WTC11 (cell line): Measurements from ENCODE around the gene TGFBR2. TPM values are rescaled to one million over a fixed set of nuclear protein-coding genes. Genes with fewer than 3 reads are reported as not detected.
A peak's percentile ranks its signal among the peaks of the same experiment; 100 is the strongest.

Experiments
- ATAC-seq: fragments of 200-7000 bp; cut with Tn5 transposase; 2 replicates; pipeline ENCODE4 v1.10.0; 2021; ENCODE audit warnings: mild to moderate bottlenecking, moderate library complexity
- CTCF ChIA-PET: fragments of 300-600 bp; sonication (Branson Sonifier 250); formaldehyde crosslinking; loops from one replicate; lab custom pipeline; 2021; ENCODE audit warnings: antibody characterized with exemption; lab: Charles Lee
- POLR2A ChIA-PET: fragments of 350-600 bp; sonication (Branson Sonifier 250); formaldehyde crosslinking; loops from one replicate; lab custom pipeline; 2021; ENCODE audit warnings: antibody characterized with exemption; lab: Charles Lee
- DNase-seq: peaks from one replicate; pipeline ENCODE4 v3.0.0; 2021; ENCODE audit warnings: low spot score
- H3K27ac Mint-ChIP-seq: 2 replicates; pipeline ENCODE4 v1.8.0; 2021; ENCODE audit warnings: mixed read lengths
- H3K27me3 Mint-ChIP-seq: 2 replicates; pipeline ENCODE4 v1.8.0; 2021; ENCODE audit warnings: low read depth, mild to moderate bottlenecking, moderate library complexity, mixed read lengths
- H3K36me3 Mint-ChIP-seq: 2 replicates; pipeline ENCODE4 v1.8.0; 2021; ENCODE audit warnings: mixed read lengths
- H3K4me1 Mint-ChIP-seq: 2 replicates; pipeline ENCODE4 v1.8.0; 2022; ENCODE audit warnings: mixed read lengths
- H3K4me3 Mint-ChIP-seq: 2 replicates; pipeline ENCODE4 v1.8.0; 2021; ENCODE audit warnings: mild to moderate bottlenecking, moderate library complexity, mixed read lengths
- H3K9me3 Mint-ChIP-seq: 2 replicates; pipeline ENCODE4 v1.8.0; 2021; ENCODE audit warnings: mixed read lengths
- GTF2I ChIP-seq: fragments of 250-450 bp; sonication (Bioruptor Pico); conservative IDR thresholded peaks from 2 replicates; pipeline ENCODE4 v1.4.0; 2021; ENCODE audit warnings: mild to moderate bottlenecking
- IRF2 ChIP-seq: sonication (generic); formaldehyde crosslinking; IDR thresholded peaks from 2 replicates; pipeline ENCODE4 v1.8.0; 2022; ENCODE audit warnings: low read depth, missing genetic modification reagents, borderline replicate concordance
- JAZF1 ChIP-seq: fragments of 250-450 bp; sonication (Bioruptor Pico); IDR thresholded peaks from 2 replicates; pipeline ENCODE4 v1.9.0; 2021; ENCODE audit warnings: moderate library complexity, mild to moderate bottlenecking, inconsistent platforms
- NR1H2 ChIP-seq: sonication (generic); formaldehyde crosslinking; IDR thresholded peaks from 2 replicates; pipeline ENCODE4 v1.9.0; 2021; ENCODE audit warnings: mild to moderate bottlenecking, moderate library complexity, missing genetic modification reagents
- RELA ChIP-seq: sonication (generic); formaldehyde crosslinking; IDR thresholded peaks from 2 replicates; pipeline ENCODE4 v1.8.1; 2022; ENCODE audit warnings: missing genetic modification reagents, mild to moderate bottlenecking, borderline replicate concordance
- RORB ChIP-seq: fragments of 250-450 bp; sonication (Bioruptor Pico); IDR thresholded peaks from 2 replicates; pipeline ENCODE4 v1.9.0; 2021; ENCODE audit warnings: mild to moderate bottlenecking
- SMAD3 ChIP-seq: sonication (generic); formaldehyde crosslinking; IDR thresholded peaks from 2 replicates; pipeline ENCODE4 v1.8.0; 2022; ENCODE audit warnings: missing genetic modification reagents, mild to moderate bottlenecking, borderline replicate concordance
- SP1 ChIP-seq: sonication (generic); formaldehyde crosslinking; conservative IDR thresholded peaks from 2 replicates; pipeline ENCODE4 v1.8.1; 2022; ENCODE audit warnings: missing genetic modification reagents
- TP53 ChIP-seq: sonication (generic); formaldehyde crosslinking; IDR thresholded peaks from 2 replicates; pipeline ENCODE4 v1.8.1; 2023; ENCODE audit warnings: mild to moderate bottlenecking, missing genetic modification reagents
- ZNF263 ChIP-seq: sonication (generic); formaldehyde crosslinking; IDR thresholded peaks from 2 replicates; pipeline ENCODE4 v1.8.1; 2022; ENCODE audit warnings: low read depth, mild to moderate bottlenecking, moderate library complexity, missing genetic modification reagents
- total RNA-seq: library from RNA; stranded (reverse); gene quantifications from 3 replicates; pipeline ENCODE4 v1.2.3, GENCODE V29; 2021
- TF ChIP-seq, protein P1 (sequence below): fragments of 250-450 bp; sonication (Bioruptor Pico); conservative IDR thresholded peaks from 2 replicates; pipeline ENCODE4 v1.9.0; 2021; ENCODE audit warnings: mild to moderate bottlenecking
- TF ChIP-seq, protein P2 (sequence below): sonication (generic); formaldehyde crosslinking; IDR thresholded peaks from 2 replicates; pipeline ENCODE4 v1.8.1; 2023; ENCODE audit warnings: mild to moderate bottlenecking, missing genetic modification reagents, moderate library complexity
- TF ChIP-seq, protein P3 (sequence below): sonication (generic); formaldehyde crosslinking; IDR thresholded peaks from 2 replicates; pipeline ENCODE4 v1.8.1; 2022; ENCODE audit warnings: low read depth, missing genetic modification reagents, borderline replicate concordance
- TF ChIP-seq, protein P4 (sequence below): sonication (generic); formaldehyde crosslinking; conservative IDR thresholded peaks from 2 replicates; pipeline ENCODE4 v1.8.1; 2023; ENCODE audit warnings: mild to moderate bottlenecking, low read depth, missing genetic modification reagents, moderate library complexity

Gene TGFBR2
- total RNA-seq, 1 experiment from 2014 or later, result 9.6 TPM

DNA sequence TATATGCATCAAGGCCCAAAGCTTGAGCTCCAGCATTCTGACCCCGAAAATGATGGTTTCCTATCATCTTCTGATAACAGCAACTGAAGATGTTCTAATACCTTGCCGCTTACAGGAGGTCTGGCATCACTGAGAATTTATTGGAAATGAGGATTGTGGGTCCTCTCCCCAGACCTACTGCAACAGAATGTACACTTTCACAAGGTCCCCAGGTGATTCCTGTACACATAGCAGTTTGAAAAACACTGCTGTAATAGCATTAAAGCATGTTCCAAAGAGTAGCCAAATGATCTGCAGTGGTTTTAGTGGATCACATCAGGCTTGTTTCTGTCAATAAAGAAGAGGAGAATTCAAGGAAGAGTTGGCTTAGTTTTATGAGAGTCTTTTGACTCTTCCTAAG, 11.3 kb downstream of the TGFBR2 start:
- TF ChIP-seq TP53 (CRISPR knock-in tag) (no peak), SP1 (CRISPR knock-in tag) (no peak), ZNF263 (CRISPR knock-in tag) (no peak)
- TF ChIP-seq, all 79 proteins: peak for 0
- Mint-ChIP-seq H3K27me3 (no peaks in the 10 kb centered on the region), H3K4me3 (no peak overlapping the region), H3K27ac (peak overlapping the region; percentile 37; the same call in 1 of the 2 replicates), H3K9me3 (no peaks in the 10 kb centered on the region), H3K4me1 (peaks cover 49% of the 10 kb centered on the region), H3K36me3 (0 out of 2 replicates have a peak, but pooled peaks cover 6% of the 10 kb centered on the region)
- no peak for ATAC-seq
- DNase-seq, result no peak
- CTCF ChIA-PET, result no interaction called here
- POLR2A ChIA-PET, result no interaction called here

DNA sequence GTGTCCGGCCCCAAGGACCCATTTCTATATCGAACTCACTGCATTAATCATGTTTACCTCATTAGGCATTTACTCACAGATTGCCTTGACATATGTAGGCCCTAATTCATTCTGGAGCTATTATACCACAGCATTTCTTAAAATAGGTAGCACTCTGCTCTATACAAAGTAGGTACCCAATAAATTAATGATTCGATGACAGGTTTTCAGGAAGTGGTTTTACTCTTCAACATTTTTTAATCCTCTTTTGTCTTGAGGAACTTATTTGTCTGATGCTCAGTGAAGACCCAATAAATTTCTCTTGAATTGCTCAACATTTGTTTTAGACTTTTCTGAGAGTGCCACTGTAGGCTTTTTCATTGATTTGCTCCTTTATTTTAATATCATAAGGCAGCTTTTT, 12.1 kb downstream of the TGFBR2 start:
- TF ChIP-seq, protein P1, sequence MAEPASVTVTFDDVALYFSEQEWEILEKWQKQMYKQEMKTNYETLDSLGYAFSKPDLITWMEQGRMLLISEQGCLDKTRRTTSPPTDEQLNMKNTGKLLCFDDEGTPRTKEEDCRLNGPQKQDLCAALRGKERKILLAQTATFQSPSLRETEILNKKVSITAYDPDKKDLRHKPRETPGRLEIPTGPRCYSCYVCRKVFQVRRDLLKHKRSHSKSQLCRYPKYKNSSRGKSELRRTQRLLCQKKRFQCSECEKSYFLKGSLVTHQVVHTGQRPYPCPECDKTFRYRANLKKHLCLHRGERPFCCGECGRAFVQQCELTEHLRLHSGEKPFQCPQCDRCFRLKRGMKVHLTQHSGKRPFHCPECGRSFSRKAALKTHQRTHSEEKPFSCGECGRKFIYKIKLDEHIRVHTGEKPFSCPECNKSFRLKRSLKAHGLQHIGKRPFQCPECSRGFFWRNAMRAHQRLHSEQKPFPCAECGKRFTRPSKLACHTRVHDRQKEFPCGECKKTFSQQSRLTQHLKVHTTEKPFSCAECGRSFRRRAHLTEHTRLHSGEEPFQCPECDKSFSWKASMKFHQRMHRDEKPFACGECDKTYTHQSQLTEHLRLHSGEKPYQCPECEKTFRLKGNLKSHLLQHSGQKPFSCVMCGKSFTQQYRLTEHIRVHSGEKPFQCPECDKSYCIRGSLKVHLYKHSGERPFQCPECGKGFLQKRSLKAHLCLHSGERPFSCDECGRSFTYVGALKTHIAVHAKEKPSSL (CRISPR knock-in tag), result no peak
- TF ChIP-seq GTF2I (CRISPR knock-in tag) (no peak), SMAD3 (CRISPR knock-in tag) (no peak), RORB (no peak), RELA (CRISPR knock-in tag) (no peak), NR1H2 (CRISPR knock-in tag) (no peak)
- TF ChIP-seq, protein P2, sequence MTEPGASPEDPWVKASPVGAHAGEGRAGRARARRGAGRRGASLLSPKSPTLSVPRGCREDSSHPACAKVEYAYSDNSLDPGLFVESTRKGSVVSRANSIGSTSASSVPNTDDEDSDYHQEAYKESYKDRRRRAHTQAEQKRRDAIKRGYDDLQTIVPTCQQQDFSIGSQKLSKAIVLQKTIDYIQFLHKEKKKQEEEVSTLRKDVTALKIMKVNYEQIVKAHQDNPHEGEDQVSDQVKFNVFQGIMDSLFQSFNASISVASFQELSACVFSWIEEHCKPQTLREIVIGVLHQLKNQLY, result no peak
- TF ChIP-seq, protein P3, sequence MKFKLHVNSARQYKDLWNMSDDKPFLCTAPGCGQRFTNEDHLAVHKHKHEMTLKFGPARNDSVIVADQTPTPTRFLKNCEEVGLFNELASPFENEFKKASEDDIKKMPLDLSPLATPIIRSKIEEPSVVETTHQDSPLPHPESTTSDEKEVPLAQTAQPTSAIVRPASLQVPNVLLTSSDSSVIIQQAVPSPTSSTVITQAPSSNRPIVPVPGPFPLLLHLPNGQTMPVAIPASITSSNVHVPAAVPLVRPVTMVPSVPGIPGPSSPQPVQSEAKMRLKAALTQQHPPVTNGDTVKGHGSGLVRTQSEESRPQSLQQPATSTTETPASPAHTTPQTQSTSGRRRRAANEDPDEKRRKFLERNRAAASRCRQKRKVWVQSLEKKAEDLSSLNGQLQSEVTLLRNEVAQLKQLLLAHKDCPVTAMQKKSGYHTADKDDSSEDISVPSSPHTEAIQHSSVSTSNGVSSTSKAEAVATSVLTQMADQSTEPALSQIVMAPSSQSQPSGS (CRISPR knock-in tag), result no peak
- Mint-ChIP-seq H3K27ac (no peak overlapping the region), H3K4me3 (no peak overlapping the region), H3K27me3 (no peaks in the 10 kb centered on the region), H3K4me1 (peaks cover 44% of the 10 kb centered on the region), H3K36me3 (peaks cover 10% of the 10 kb centered on the region), H3K9me3 (no peaks in the 10 kb centered on the region)
- POLR2A ChIA-PET, result no interaction called here
- CTCF ChIA-PET, result no interaction called here
- ATAC-seq (no peak), DNase-seq (no peak)

DNA sequence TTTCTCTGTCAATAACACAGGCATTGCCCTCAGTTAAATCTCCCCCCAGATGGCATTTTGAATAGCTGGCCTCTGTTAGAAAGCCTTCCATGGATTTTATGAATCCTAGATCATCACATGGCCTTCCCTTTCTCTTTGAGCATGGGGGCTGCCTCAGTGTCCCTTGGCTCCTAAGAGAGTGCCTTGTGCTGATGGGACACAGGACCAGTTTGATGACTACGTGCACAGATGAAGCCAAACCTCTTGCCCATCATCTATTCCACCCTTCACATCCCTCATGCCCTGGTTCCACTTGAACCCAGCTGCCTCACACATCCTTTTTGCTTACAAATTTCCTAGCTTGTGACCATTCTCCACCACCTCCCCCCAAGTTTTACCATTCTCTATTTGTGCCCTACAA, 12.9 kb downstream of the TGFBR2 start:
- H3K27me3 Mint-ChIP-seq, result no peaks in the 10 kb centered on the region
- DNase-seq (no peak), ATAC-seq (no peak)
- H3K9me3 Mint-ChIP-seq, result no peaks in the 10 kb centered on the region
- H3K27ac Mint-ChIP-seq, result 0 out of 2 replicates have a peak overlapping the region, but pooled peaks have one; percentile 6
- TF ChIP-seq IRF2 (CRISPR knock-in tag) (no peak), JAZF1 (CRISPR knock-in tag) (no peak)
- TF ChIP-seq, protein P4, sequence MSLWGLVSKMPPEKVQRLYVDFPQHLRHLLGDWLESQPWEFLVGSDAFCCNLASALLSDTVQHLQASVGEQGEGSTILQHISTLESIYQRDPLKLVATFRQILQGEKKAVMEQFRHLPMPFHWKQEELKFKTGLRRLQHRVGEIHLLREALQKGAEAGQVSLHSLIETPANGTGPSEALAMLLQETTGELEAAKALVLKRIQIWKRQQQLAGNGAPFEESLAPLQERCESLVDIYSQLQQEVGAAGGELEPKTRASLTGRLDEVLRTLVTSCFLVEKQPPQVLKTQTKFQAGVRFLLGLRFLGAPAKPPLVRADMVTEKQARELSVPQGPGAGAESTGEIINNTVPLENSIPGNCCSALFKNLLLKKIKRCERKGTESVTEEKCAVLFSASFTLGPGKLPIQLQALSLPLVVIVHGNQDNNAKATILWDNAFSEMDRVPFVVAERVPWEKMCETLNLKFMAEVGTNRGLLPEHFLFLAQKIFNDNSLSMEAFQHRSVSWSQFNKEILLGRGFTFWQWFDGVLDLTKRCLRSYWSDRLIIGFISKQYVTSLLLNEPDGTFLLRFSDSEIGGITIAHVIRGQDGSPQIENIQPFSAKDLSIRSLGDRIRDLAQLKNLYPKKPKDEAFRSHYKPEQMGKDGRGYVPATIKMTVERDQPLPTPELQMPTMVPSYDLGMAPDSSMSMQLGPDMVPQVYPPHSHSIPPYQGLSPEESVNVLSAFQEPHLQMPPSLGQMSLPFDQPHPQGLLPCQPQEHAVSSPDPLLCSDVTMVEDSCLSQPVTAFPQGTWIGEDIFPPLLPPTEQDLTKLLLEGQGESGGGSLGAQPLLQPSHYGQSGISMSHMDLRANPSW (CRISPR knock-in tag), result no peak
- TF ChIP-seq, all 79 proteins: peak for 0
- ChIA-PET POLR2A (interaction anchor here (1.1 kb wide), 1 partner anchor 420 kb away, joined by 3 read pairs; no protein-coding TSS in a partner anchor), CTCF (no interaction called here)
- H3K36me3 Mint-ChIP-seq, result peaks cover 17% of the 10 kb centered on the region
- peaks cover 38% of the 10 kb centered on the region for H3K4me1 Mint-ChIP-seq
- no peak overlapping the region for H3K4me3 Mint-ChIP-seq
